Measurements from ENCODE around the gene EEF1AKMT2.

EEF1AKMT2 gene

DNA sequence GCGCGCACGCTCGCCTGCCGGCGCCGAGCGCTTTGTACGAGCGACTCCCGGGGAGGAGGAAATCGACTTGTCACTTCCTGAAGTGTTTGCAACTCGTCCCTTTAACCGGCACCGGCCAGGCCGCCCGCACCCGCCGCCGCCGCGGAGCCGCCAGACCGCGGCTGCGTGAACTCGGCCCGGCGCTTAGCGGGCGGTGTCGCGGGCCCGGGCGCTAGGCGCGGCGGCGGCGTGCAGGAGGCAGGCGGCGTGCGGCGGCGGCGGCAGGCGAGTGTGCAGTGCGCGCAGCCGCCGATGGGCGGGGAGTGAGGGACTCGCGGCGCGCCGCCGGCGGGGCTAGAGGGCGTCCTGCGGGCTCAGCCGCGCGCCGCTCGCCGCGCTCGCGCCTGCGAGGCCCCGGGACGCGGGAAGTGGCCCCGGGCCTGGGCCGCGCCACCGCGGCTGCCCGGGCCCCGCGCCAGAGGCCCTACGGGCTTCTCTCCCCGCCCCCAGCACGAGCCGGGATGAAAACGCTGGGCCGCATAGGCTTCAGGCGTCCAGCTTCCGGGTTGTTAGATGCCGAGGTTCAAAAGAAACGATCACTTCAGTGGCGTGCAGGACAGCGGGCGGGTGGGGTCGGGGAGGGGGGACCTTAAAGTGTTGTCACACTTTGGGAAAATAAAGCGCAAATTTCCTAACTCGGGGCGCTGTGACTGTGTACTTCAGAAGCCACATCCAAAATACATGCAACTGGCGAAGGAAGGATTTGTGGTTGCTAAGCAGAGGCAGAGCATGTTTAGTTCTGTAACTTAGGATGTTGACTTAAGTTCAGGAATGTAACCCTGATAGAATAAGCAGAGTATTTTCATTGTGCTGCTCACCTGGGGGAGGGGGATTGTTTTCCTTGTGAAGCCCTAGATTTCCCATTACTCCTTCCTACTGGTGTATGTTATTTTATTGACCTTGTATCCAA, 47.3 kb downstream of the EEF1AKMT2 start, which contains the start of gene FAM53B:
Gene FAM53B (minus strand): TSS at position 277 of the 949 bp plus-strand sequence. CDS start 37,665 bp downstream, outside the sequence.
- TF ChIP-seq TSHZ2 (CRISPR knock-in tag; IDR thresholded peaks at IDR 0.05) (no peak), ZNF565 (CRISPR knock-in tag; conservative IDR thresholded peaks at IDR 0.05; ENCODE audit: low read depth) (no peak), POU6F1 (CRISPR knock-in tag; IDR thresholded peaks at IDR 0.05; ENCODE audit: borderline replicate concordance, low read depth) (no peak), ZNF70 (CRISPR knock-in tag; IDR thresholded peaks at IDR 0.05) (no peak), ARNTL (CRISPR knock-in tag; IDR thresholded peaks at IDR 0.05; ENCODE audit: borderline replicate concordance, low read depth) (no peak), PPARA (CRISPR knock-in tag; IDR thresholded peaks at IDR 0.05; ENCODE audit: borderline replicate concordance) (no peak), ZFP3 (CRISPR knock-in tag; IDR thresholded peaks at IDR 0.05) (no peak), RARB (CRISPR knock-in tag; IDR thresholded peaks at IDR 0.05) (no peak), ESRRG (CRISPR knock-in tag; IDR thresholded peaks at IDR 0.05) (no peak), CSDC2 (CRISPR knock-in tag; IDR thresholded peaks at IDR 0.05) (no peak), TOX (CRISPR knock-in tag; IDR thresholded peaks at IDR 0.05; ENCODE audit: borderline replicate concordance) (no peak), GLIS3 (CRISPR knock-in tag; IDR thresholded peaks at IDR 0.05) (no peak), BACH2 (CRISPR knock-in tag; IDR thresholded peaks at IDR 0.05; ENCODE audit: borderline replicate concordance) (no peak), ZFP30 (CRISPR knock-in tag; IDR thresholded peaks at IDR 0.05) (no peak), ZNF8 (CRISPR knock-in tag; IDR thresholded peaks at IDR 0.05) (no peak), ISL1 (CRISPR knock-in tag; IDR thresholded peaks at IDR 0.05) (no peak), ZC3H10 (CRISPR knock-in tag; IDR thresholded peaks at IDR 0.05) (no peak)
- TF ChIP-seq, protein P1, sequence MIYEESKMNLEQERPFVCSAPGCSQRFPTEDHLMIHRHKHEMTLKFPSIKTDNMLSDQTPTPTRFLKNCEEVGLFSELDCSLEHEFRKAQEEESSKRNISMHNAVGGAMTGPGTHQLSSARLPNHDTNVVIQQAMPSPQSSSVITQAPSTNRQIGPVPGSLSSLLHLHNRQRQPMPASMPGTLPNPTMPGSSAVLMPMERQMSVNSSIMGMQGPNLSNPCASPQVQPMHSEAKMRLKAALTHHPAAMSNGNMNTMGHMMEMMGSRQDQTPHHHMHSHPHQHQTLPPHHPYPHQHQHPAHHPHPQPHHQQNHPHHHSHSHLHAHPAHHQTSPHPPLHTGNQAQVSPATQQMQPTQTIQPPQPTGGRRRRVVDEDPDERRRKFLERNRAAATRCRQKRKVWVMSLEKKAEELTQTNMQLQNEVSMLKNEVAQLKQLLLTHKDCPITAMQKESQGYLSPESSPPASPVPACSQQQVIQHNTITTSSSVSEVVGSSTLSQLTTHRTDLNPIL (CRISPR knock-in tag; IDR thresholded peaks at IDR 0.05; ENCODE audit: low read depth) = no peak
- TF ChIP-seq, protein P2, sequence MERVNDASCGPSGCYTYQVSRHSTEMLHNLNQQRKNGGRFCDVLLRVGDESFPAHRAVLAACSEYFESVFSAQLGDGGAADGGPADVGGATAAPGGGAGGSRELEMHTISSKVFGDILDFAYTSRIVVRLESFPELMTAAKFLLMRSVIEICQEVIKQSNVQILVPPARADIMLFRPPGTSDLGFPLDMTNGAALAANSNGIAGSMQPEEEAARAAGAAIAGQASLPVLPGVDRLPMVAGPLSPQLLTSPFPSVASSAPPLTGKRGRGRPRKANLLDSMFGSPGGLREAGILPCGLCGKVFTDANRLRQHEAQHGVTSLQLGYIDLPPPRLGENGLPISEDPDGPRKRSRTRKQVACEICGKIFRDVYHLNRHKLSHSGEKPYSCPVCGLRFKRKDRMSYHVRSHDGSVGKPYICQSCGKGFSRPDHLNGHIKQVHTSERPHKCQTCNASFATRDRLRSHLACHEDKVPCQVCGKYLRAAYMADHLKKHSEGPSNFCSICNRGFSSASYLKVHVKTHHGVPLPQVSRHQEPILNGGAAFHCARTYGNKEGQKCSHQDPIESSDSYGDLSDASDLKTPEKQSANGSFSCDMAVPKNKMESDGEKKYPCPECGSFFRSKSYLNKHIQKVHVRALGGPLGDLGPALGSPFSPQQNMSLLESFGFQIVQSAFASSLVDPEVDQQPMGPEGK (CRISPR knock-in tag; IDR thresholded peaks at IDR 0.05; ENCODE audit: borderline replicate concordance) = no peak
- TF ChIP-seq, protein P3, sequence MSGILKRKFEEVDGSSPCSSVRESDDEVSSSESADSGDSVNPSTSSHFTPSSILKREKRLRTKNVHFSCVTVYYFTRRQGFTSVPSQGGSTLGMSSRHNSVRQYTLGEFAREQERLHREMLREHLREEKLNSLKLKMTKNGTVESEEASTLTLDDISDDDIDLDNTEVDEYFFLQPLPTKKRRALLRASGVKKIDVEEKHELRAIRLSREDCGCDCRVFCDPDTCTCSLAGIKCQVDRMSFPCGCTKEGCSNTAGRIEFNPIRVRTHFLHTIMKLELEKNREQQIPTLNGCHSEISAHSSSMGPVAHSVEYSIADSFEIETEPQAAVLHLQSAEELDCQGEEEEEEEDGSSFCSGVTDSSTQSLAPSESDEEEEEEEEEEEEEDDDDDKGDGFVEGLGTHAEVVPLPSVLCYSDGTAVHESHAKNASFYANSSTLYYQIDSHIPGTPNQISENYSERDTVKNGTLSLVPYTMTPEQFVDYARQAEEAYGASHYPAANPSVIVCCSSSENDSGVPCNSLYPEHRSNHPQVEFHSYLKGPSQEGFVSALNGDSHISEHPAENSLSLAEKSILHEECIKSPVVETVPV (CRISPR knock-in tag; IDR thresholded peaks at IDR 0.05) = no peak
- ATAC-seq = peak; percentile 54

DNA sequence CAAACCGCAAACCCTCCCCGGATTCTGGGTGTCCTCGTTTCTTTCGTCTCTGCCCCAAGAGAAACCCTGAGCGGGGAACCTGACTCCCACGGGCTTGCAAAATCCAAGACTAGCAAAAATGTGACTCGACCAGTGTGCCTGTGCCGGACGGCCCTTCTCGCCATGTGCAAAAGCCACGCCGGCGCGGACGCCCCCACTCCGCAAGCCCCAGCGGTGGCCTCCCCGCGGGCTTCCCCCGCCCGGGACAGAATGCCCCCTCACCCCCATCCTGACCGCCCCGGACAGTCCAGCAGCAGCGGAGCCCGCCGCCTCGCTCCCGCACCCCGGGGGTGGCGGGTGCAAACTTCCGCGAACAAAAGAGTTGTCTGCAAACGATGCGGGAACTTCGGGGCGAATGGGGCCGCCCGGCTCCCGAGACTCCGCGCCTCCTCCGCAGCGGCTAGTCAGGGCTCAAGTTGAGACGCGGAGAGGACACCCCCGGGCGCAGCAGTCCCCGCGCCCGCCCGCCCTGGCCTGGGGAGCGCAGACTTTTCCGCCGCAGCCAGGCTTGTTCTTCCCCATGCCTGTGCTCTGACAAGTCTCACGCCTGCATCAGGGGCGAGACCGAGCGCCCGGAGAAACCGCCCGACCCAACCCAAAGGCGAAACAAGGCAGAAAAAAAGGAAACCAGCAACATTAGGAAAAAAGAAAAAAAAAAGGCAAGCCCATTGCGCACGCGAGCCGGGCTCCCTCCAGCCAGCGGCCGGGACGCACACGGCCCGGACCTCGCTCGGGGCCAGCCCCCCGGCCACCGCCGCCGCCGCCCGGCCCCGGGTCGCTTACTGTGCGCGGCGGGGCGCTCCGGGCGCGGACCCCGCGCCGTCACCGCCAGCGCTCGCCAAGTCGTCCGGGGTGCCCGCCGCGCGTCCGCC, 48.2 kb downstream of the EEF1AKMT2 start:
- peak; percentile 39 for ATAC-seq
- TF ChIP-seq ESRRG (CRISPR knock-in tag; IDR thresholded peaks at IDR 0.05) (no peak), BACH2 (CRISPR knock-in tag; IDR thresholded peaks at IDR 0.05; ENCODE audit: borderline replicate concordance) (no peak), SNAI2 (CRISPR knock-in tag; IDR thresholded peaks at IDR 0.05) (no peak), ZNF70 (CRISPR knock-in tag; IDR thresholded peaks at IDR 0.05) (no peak), POU6F1 (CRISPR knock-in tag; IDR thresholded peaks at IDR 0.05; ENCODE audit: borderline replicate concordance, low read depth) (no peak), ARNTL (CRISPR knock-in tag; IDR thresholded peaks at IDR 0.05; ENCODE audit: borderline replicate concordance, low read depth) (no peak), TOX (CRISPR knock-in tag; IDR thresholded peaks at IDR 0.05; ENCODE audit: borderline replicate concordance) (no peak), ISL1 (CRISPR knock-in tag; IDR thresholded peaks at IDR 0.05) (no peak), ZNF565 (CRISPR knock-in tag; conservative IDR thresholded peaks at IDR 0.05; ENCODE audit: low read depth) (no peak), RARB (CRISPR knock-in tag; IDR thresholded peaks at IDR 0.05) (no peak)
- TF ChIP-seq, protein P2 (CRISPR knock-in tag; IDR thresholded peaks at IDR 0.05; ENCODE audit: borderline replicate concordance) = no peak
- TF ChIP-seq, protein P1 (CRISPR knock-in tag; IDR thresholded peaks at IDR 0.05; ENCODE audit: low read depth) = no peak

Data from SK-N-SH treated with all-trans-retinoic acid at 6 μM for 48 hours (cell line).